Gastroesophageal sphincter (tissue), 3 donors: Measurements from ENCODE around the gene ZPLD1.

Experiments used
- EP300 ChIP-seq: sonication (generic); formaldehyde crosslinking; IDR thresholded peaks from one replicate; pipeline ENCODE4 v1.6.1; 2017; ENCODE audit warnings: antibody characterized with exemption, mild to moderate bottlenecking
- TF ChIP-seq, protein P1 (sequence below), 4 experiments: fragments of 200-600 bp in 2 of 4; fragments of 450-650 bp in 2 of 4; sonication (generic) in 1 of 4; IDR thresholded peaks; one replicate each; pipeline ENCODE4 v1.5.1; 2017 to 2019; ENCODE audit warnings: antibody characterized with exemption in 4 of 4, mild to moderate bottlenecking in 2 of 4, moderate library complexity in 2 of 4

DNA sequence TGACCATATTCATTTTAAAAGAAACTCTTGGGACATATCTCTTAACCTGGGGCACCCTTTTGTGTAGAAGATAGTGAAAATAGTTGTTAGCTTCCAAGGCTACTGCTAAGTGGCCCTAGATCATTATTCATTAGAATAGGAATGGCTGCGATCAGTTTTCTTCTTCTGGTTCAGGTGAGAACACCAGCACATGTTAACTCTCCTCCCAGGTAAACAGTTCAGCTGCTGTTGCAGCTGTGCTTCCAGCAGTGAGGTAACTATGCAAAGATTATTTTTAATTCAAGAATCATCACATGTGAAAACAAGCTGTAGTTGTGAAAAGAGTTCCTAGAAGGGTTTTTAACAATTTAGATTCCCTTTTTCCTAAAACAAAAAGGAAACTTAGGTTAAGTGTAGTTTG lies 43.3 kb downstream of the ZPLD1 start:
- TF ChIP-seq EP300: no peak
- TF ChIP-seq, protein P1, sequence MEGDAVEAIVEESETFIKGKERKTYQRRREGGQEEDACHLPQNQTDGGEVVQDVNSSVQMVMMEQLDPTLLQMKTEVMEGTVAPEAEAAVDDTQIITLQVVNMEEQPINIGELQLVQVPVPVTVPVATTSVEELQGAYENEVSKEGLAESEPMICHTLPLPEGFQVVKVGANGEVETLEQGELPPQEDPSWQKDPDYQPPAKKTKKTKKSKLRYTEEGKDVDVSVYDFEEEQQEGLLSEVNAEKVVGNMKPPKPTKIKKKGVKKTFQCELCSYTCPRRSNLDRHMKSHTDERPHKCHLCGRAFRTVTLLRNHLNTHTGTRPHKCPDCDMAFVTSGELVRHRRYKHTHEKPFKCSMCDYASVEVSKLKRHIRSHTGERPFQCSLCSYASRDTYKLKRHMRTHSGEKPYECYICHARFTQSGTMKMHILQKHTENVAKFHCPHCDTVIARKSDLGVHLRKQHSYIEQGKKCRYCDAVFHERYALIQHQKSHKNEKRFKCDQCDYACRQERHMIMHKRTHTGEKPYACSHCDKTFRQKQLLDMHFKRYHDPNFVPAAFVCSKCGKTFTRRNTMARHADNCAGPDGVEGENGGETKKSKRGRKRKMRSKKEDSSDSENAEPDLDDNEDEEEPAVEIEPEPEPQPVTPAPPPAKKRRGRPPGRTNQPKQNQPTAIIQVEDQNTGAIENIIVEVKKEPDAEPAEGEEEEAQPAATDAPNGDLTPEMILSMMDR (IDR thresholded peaks at IDR 0.05): no peak
